IPS-15b (cell line): ENCODE data around the gene ZNF502.
"Not testable (repeated sequence)": the region's sequence is repeated elsewhere in the genome, so short reads cannot be mapped to it uniquely, and the experiment has no call there.

ENCODE experiments used
- H3K27me3 ChIP-seq: one replicate; pipeline ENCODE4 v1.6.1; 2013; ENCODE audit warnings: low read length; ENCODE audit not compliant: control insufficient read depth, insufficient read depth
- H3K36me3 ChIP-seq: one replicate; pipeline ENCODE4 v1.6.1; 2013; ENCODE audit warnings: low read length; ENCODE audit not compliant: control insufficient read depth, insufficient read depth
- H3K4me1 ChIP-seq: one replicate; pipeline ENCODE4 v1.6.1; 2013; ENCODE audit warnings: mild to moderate bottlenecking, low read length; ENCODE audit not compliant: control insufficient read depth, insufficient read depth
- H3K4me3 ChIP-seq: one replicate; pipeline ENCODE4 v1.5.1; 2013; ENCODE audit warnings: low read depth, low read length
- H3K9ac ChIP-seq: one replicate; pipeline ENCODE4 v1.6.1; 2013; ENCODE audit warnings: low read depth, mild to moderate bottlenecking, low read length
- H3K9me3 ChIP-seq: one replicate; pipeline ENCODE4 v1.6.1; 2013; ENCODE audit warnings: mild to moderate bottlenecking, low read length; ENCODE audit not compliant: control insufficient read depth, insufficient read depth

The ZNF502 gene

DNA sequence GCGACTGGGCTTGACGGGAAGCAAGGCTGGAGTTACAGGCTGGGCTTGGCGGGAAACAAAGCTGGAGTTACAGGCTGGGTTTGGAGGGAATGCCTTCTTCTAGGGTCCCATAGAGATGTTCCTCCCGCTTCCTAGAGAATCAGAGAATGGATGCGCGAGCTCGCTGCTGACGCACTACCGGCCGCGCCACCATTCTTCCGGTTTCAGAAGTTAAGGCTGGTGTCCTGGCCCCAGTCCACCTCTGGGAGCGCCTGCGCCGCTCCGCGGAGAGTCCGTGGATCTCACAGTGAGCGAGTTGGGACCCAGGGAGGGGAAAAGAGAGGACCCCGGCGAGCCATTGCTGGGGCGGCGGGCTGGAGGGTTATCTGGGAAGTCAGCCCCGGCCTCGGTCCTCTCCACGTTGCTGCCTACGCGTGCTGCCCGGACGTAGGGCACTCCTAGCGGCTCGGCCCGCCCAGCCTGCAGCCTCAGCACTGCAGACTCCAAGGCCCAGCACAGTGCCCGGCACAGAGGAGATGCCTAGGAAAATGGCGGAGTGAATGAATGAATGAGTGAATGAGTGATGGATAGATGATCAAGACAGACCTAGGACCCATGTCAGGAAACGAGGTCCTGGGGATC is at the start of gene ZNF502:
Gene ZNF502 (plus strand): TSS at position 206 of the 621 bp plus-strand sequence. CDS start 7,602 bp downstream, outside the sequence.
- no peaks in the 10 kb centered on the region for H3K9me3 ChIP-seq
- H3K4me3 ChIP-seq, result peak within 1 kb of the TSS; percentile 76
- no peaks in the 10 kb centered on the region for H3K27me3 ChIP-seq
- no peaks in the 10 kb centered on the region for H3K4me1 ChIP-seq
- no peaks in the 10 kb centered on the region for H3K36me3 ChIP-seq
- H3K9ac ChIP-seq, result peak within 1 kb of the TSS; percentile 49

DNA sequence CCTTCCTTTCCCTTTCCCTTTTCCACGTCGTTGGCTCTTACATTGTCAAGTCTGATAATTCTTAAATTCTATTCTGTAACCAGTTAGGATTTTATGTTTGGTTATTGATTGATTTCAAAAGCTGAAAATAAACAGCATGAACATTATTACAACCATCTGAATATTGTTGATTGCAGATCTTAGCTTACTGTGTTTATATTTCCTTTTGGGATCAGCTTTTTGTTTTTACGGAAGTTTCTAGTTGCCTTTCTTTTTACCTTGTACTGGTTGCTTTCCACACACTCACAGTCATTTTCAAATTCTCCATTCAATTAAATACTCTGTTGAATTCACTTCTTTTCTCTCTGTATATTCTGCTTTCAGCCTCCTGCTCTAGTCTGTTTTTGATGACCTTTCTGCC is 47.3 kb upstream of the ZNF502 start:
- Histone ChIP-seq H3K9me3 (no peaks in the 10 kb centered on the region), H3K4me1 (no peaks in the 10 kb centered on the region)

DNA sequence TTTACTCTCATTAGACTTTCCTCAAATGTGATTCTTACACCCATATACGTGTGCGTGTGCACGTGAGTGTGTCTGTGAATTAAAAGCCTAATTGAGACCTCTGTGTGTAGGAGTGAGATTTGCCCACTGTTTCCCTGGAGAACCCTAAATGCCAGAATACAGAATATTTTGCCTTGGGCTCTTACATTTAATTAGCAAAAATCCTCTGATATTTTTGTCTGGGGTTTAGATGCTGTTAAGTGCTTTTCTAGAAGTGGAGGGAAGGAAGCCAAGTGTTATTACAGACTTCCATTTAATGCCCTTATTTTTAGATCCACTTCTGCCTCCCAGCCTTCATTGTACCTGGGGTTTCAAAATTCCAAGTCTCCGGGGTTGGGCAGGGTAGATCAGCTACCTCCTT is 46.1 kb upstream of the ZNF502 start:
- no peaks in the 10 kb centered on the region for H3K36me3 ChIP-seq
- H3K9me3 ChIP-seq, result no peaks in the 10 kb centered on the region
- no peak overlapping the region for H3K9ac ChIP-seq
- no peak overlapping the region for H3K4me3 ChIP-seq
- H3K4me1 ChIP-seq, result no peaks in the 10 kb centered on the region
- no peaks in the 10 kb centered on the region for H3K27me3 ChIP-seq

More for the DNA sequence above, 47.3 kb upstream of the ZNF502 start:
- Histone ChIP-seq H3K4me3 (no peak overlapping the region), H3K27me3 (no peaks in the 10 kb centered on the region), H3K36me3 (peaks cover 3% of the 10 kb centered on the region), H3K9ac (no peak overlapping the region)

DNA sequence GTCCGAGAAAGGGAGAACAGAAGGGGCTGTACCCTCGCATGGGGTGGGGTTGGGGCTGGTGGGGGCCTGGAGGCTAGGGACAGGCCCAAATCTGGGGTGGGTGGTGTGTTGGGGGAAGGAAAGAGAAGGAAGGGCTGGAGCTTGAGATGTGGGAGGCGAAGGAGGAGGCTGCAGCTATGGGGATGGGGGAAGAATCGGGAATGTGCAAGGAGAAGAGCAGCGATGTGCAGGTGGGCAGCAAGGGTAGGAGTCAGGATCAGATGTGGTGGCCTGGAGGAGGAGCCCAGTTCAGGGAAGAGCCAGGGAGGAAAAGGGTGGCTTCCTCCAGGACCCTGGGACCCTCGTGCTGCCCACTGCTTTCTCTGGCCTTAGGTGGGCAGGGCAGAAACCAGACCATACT is 42.7 kb upstream of the ZNF502 start:
- Histone ChIP-seq H3K27me3 (no peaks in the 10 kb centered on the region), H3K9ac (no peak overlapping the region), H3K4me1 (no peaks in the 10 kb centered on the region), H3K36me3 (no peaks in the 10 kb centered on the region), H3K9me3 (no peaks in the 10 kb centered on the region), H3K4me3 (no peak overlapping the region)

DNA sequence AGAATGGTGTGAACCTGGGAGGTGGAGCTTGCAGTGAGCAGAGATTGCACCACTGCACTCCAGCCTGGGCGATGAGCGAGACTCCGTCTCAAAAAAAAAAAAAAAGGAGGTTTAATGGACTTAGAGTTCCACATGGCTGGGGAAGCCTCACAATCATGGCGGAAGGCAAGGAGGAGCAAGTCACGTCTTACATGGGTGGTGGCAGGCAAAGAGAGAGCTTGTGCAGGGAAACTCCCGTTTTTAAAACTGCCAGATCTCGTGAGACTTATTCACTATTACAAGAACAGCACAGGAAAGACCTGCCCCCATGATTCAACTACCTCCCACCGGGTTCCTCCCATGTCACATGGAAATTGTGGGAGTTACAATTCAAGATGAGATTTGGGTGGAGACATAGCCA is 39.0 kb upstream of the ZNF502 start:
- H3K36me3 ChIP-seq, H3K9ac ChIP-seq, H3K4me3 ChIP-seq, H3K27me3 ChIP-seq, H3K9me3 ChIP-seq, H3K4me1 ChIP-seq: not testable (repeated sequence)

DNA sequence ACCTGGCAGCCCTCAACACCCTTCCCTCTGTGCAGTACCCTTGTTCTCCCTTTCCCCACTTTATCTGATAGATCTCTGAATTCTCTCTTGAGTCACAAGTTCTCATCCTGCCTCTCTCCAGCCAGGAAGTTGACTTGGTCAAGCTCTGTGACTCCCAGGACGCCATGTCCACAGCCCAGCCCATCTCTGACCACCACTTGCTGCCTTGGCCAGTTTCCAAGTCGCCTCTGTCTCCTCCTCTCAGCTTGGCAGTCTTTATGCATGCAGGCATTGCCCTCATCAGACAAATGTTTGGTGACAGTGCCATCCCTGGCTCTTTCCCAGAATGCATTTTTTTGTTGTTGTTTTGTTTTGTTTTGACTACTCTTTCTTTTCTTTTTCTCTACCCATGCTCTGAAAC is 38.2 kb upstream of the ZNF502 start:
- H3K27me3 ChIP-seq, result no peaks in the 10 kb centered on the region
- no peak overlapping the region for H3K9ac ChIP-seq
- H3K4me3 ChIP-seq, result no peak overlapping the region
- no peaks in the 10 kb centered on the region for H3K9me3 ChIP-seq
- H3K36me3 ChIP-seq, result no peaks in the 10 kb centered on the region
- H3K4me1 ChIP-seq, result no peaks in the 10 kb centered on the region

DNA sequence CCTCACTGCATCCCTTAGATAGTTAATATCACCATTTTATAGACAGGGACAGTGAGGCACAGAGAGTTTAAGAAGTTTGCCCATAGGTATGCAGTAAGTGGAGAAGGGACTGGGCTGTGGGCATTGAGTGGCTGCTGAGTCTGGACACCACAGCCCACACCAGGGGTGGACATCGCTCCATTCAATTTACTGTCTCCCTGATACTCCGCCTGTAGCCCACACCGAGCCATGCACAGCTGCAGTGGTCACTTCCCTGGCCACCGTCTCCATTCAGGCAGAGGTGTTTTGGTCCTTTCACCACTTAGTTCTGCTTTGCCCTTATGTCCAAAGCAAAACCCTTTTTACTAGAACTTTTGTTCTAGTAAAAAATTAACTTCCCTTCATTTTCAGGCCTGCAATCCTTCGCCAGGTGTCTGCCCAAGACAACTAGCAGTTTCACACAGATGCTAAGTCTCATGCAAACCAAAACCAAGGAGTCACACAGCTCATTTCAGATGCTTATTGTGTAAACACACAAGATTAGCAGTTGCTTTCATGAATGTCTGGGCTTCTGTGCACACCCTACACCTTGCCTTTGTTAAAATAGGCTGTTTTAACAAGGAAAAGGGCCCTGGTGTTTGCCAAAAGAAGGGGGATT is 33.9 kb upstream of the ZNF502 start:
- Histone ChIP-seq H3K4me1 (no peaks in the 10 kb centered on the region), H3K4me3 (no peak overlapping the region), H3K36me3 (no peaks in the 10 kb centered on the region), H3K9ac (no peak overlapping the region), H3K9me3 (no peaks in the 10 kb centered on the region), H3K27me3 (no peaks in the 10 kb centered on the region)

DNA sequence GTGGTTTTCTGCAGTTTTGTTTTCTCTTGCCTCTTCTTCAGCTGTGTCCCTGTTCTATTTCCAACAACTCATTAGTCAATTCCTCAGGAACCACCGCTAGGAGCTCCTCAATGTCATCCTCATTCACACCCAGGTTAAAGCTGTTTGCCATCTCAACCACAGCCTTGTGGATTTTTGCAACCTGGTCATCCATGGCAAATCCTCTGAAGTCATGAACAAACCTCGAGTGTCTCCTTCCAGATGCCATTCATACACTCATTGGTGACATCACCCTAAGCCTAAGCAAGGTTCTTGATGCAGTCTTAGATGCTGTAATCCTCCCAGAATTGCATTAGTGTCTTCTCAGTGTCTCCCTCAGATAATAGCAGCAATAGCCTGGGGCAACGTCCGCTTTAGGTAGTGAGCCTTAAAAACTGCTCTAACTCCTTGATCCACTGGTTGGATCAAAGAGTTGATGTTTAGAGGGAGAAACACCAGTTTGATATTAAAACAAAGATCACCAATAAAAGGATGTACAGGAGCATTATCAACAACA is 31.5 kb upstream of the ZNF502 start:
- Histone ChIP-seq H3K9me3 (no peaks in the 10 kb centered on the region), H3K4me1 (peaks cover 3% of the 10 kb centered on the region), H3K9ac (no peak overlapping the region), H3K36me3 (peaks cover 3% of the 10 kb centered on the region), H3K27me3 (no peaks in the 10 kb centered on the region), H3K4me3 (no peak overlapping the region)

DNA sequence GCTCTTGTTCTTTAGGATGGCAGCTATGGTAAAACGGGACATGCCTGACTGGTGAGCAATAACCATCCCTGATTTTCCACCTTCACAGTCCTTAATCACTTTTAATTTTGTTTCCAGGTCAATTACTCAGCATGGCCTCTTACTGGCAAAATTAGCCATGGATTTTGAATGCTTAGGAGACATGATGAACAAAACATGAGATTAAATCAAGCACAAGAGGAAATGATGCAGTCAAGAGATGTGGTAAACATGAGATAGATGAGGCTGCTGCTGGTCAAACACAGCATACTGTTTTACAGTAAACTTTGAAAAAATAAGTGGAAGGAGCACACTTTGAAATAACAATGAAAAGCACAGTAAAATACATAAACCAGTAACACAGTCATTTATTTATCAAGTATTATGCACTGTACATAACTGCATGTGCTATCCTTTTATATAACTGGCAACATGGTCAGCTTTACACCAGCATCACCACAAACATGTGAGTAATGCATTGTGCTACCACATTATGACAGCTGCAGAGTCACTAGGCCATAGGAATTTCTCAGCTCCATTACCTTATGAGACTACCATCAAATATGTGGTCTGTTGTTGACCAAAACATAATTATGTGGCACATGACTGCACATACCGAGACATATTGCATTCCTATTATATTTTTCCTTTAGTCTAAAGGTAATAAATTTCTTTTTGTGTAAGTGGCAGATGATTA is 30.1 kb upstream of the ZNF502 start:
- peaks cover 3% of the 10 kb centered on the region for H3K4me1 ChIP-seq
- H3K9ac ChIP-seq, result no peak overlapping the region
- H3K4me3 ChIP-seq, result no peak overlapping the region
- H3K9me3 ChIP-seq, result no peaks in the 10 kb centered on the region
- H3K27me3 ChIP-seq, result no peaks in the 10 kb centered on the region
- peaks cover 3% of the 10 kb centered on the region for H3K36me3 ChIP-seq

DNA sequence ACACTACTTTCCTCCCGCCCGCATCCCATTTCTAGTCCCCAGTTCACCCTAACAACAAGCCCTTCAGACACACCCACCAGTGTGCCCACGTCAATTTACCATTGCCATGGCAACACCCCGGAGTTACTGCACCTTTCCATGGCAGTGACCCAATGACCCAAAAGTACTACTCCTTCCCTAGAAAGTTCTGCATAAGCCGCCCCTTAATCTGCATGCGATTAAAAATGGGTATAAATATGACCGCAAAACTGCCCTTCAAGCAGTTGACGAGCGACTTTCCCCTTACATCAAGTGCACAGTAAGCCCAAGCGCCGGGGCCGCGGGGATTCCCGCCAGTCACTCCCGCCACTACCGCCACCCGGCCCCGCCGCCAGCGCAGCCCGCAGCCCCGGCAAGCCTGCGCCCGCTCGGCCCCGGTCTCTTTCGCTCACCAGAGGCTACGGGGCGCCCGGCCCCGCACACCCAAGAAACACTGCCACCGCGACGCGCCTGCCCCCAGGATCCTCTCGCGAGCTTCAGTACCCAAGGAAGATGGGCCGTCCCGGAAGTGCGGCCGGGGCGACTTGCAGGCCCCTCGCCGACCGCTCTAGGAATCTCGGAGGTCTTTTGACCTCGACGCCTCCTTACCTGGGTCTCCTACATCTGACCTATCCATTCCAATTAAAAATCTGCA is 27.2 kb upstream of the ZNF502 start:
- peak overlapping the region; percentile 85 for H3K4me3 ChIP-seq
- H3K36me3 ChIP-seq, result peaks cover 3% of the 10 kb centered on the region

DNA sequence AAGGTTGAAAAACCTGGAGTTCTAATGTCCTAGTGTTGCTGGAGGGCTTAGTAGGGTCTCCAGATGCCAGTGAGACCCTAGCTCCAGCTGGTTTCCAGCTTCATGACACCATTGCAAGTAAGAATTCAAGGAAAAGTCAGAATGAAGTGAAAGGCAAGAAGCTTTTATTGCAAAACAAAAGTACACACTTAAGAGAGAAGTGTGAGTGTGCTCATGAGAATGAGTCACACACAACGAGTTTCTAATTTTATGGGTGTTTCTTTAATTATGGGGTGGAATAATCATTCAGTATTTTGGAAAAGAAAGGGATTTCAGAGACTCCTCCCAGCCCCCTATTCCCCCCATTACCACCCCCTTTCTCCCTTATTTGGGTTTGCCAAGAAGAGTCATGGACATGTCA is 24.6 kb upstream of the ZNF502 start:
- Histone ChIP-seq H3K4me1 (peaks cover 3% of the 10 kb centered on the region), H3K4me3 (no peak overlapping the region), H3K36me3 (peaks cover 3% of the 10 kb centered on the region), H3K27me3 (no peaks in the 10 kb centered on the region), H3K9ac (no peak overlapping the region), H3K9me3 (no peaks in the 10 kb centered on the region)

More for the DNA sequence above, 27.2 kb upstream of the ZNF502 start:
- Histone ChIP-seq H3K4me1 (peaks cover 3% of the 10 kb centered on the region), H3K27me3 (no peaks in the 10 kb centered on the region), H3K9ac (no peak overlapping the region), H3K9me3 (no peaks in the 10 kb centered on the region)
